Esophagus squamous epithelium (tissue), 5 donors: Measurements from ENCODE around the gene TREML4. TPM values are rescaled to one million over a fixed set of nuclear protein-coding genes. Genes with fewer than 3 reads are reported as not detected.

Source experiments
- DNase-seq: peaks from one replicate; lab custom pipeline; 2025; lab: John Stamatoyannopoulos, UW
- H3K27ac ChIP-seq, 4 donors: fragments of 200-600 bp; sonication (generic); one replicate each; pipeline ENCODE4 v1.5.1; 2016 to 2019; ENCODE audit warnings: mild to moderate bottlenecking in 1 of 4
- H3K27me3 ChIP-seq, 4 donors: fragments of 200-600 bp; sonication (generic); 1 replicate in 3 of 4; 2 replicates in 1 of 4; pipeline versions ENCODE4 v1.5.1 to v1.6.0; 2017 to 2021; ENCODE audit warnings: antibody characterized with exemption in 1 of 4
- H3K36me3 ChIP-seq, 3 donors: fragments of 200-600 bp; sonication (generic); one replicate each; pipeline ENCODE4 v1.5.1; 2016 to 2019
- H3K4me1 ChIP-seq, 3 donors: fragments of 200-600 bp; sonication (generic); one replicate each; pipeline ENCODE4 v1.5.1; 2017 to 2019
- H3K4me3 ChIP-seq, 4 donors: fragments of 200-600 bp; sonication (generic); 1 replicate in 3 of 4; 2 replicates in 1 of 4; pipeline ENCODE4 v1.5.1; 2016 to 2019; ENCODE audit warnings: mild to moderate bottlenecking in 2 of 4, moderate library complexity in 1 of 4
- H3K9me3 ChIP-seq, 3 donors: fragments of 200-600 bp; sonication (generic); one replicate each; pipeline ENCODE4 v1.5.1; 2016 to 2019
- CTCF ChIP-seq, 6 experiments: fragments of 450-650 bp in 4 of 6; fragments of 200-600 bp in 2 of 6; sonication (generic) in 2 of 6; IDR thresholded peaks; one replicate each; pipeline ENCODE4 v1.5.1; 2016 to 2019; ENCODE audit warnings: antibody characterized with exemption in 6 of 6, mild to moderate bottlenecking in 4 of 6, moderate library complexity in 4 of 6
- POLR2A ChIP-seq, 4 donors: fragments of 450-650 bp; IDR thresholded peaks; one replicate each; pipeline ENCODE4 v1.6.1; 2017; ENCODE audit warnings: antibody characterized with exemption in 4 of 4, mild to moderate bottlenecking in 4 of 4, moderate library complexity in 3 of 4
- WGBS, 2 donors: methylation state at CpG; one replicate each; pipeline ENCODE4 v1.1.5; 2018; 5-methylcytosine and 5-hydroxymethylcytosine counted together
- intact Hi-C: fragments of 100-400 bp; cut with DNase I; formaldehyde crosslinking; loops from one replicate; pipeline ENCODE4 v1.15.0; 2022
- total RNA-seq, 4 donors: library from RNA; depleted of rRNA; stranded (reverse); fragments of >200 nt; gene quantifications; one replicate each; pipeline ENCODE4 v1.1.0, GENCODE V29; 2016
- donor health status: DM: yes; HTN: yes; CAD: no.

TREML4 gene
- total RNA-seq, 4 donors from 2014 or later = not detected

- peak in 4 of 6 experiments; percentile 5 to 37 (median 24) for TF ChIP-seq CTCF (IDR thresholded peaks at IDR 0.05)
- TF ChIP-seq POLR2A (IDR thresholded peaks at IDR 0.05) = no peak
- Histone ChIP-seq H3K27ac (no peak overlapping the region), H3K9me3 (no peaks in the 10 kb centered on the region), H3K4me3 (no peak overlapping the region), H3K36me3 (no peaks in the 10 kb centered on the region), H3K27me3 (peaks cover 0 to 41% (median 0%) of the 10 kb centered on the region in 4 donors), H3K4me1 (peaks cover 0 to 6% (median 3%) of the 10 kb centered on the region in 3 donors)
- intact Hi-C loops = no loop called here
- WGBS, 2 donors = 30 to 35% methylated on average over 10 of the region's 10 CpGs
- no peak for DNase-seq
Measured at GRCh38 chr6:41278699-41279405, 50.7 kb downstream of the TREML4 start.

- no peak for DNase-seq
- Histone ChIP-seq H3K4me3 (no peak overlapping the region), H3K9me3 (no peaks in the 10 kb centered on the region), H3K4me1 (peaks cover 0 to 6% (median 3%) of the 10 kb centered on the region in 3 donors), H3K27ac (no peak overlapping the region), H3K36me3 (no peaks in the 10 kb centered on the region), H3K27me3 (peaks cover 0 to 44% (median 0%) of the 10 kb centered on the region in 4 donors)
- WGBS, 2 donors = 42 to 73% methylated on average over 1 of the region's 1 CpG
- TF ChIP-seq POLR2A (IDR thresholded peaks at IDR 0.05) = no peak
- intact Hi-C loops = no loop called here
Measured at GRCh38 chr6:41280381-41281057, 52.4 kb downstream of the TREML4 start.

GRCh38 chr6:41283600-41283999 lies 55.5 kb downstream of the TREML4 start:
- H3K36me3 ChIP-seq = no peaks in the 10 kb centered on the region
- no peak for TF ChIP-seq CTCF (IDR thresholded peaks at IDR 0.05)
- no peak for TF ChIP-seq POLR2A (IDR thresholded peaks at IDR 0.05)
- peaks cover 0 to 30% (median 0%) of the 10 kb centered on the region in 4 donors for H3K27me3 ChIP-seq
- H3K27ac ChIP-seq = no peak overlapping the region
- WGBS, 2 donors = 75 to 79% methylated on average over 3 of the region's 3 CpGs
- H3K4me1 ChIP-seq = peaks cover 0 to 10% (median 3%) of the 10 kb centered on the region in 3 donors
- intact Hi-C loops = no loop called here
- DNase-seq = no peak
- no peak overlapping the region for H3K4me3 ChIP-seq
- no peaks in the 10 kb centered on the region for H3K9me3 ChIP-seq

- Histone ChIP-seq H3K36me3 (no peaks in the 10 kb centered on the region), H3K4me1 (peaks cover 0 to 4% (median 0%) of the 10 kb centered on the region in 3 donors), H3K27me3 (peaks cover 0 to 30% (median 0%) of the 10 kb centered on the region in 4 donors), H3K27ac (no peak overlapping the region), H3K4me3 (no peak overlapping the region), H3K9me3 (no peaks in the 10 kb centered on the region)
- TF ChIP-seq POLR2A (IDR thresholded peaks at IDR 0.05) (no peak), CTCF (IDR thresholded peaks at IDR 0.05) (no peak)
- no peak for DNase-seq
- intact Hi-C loops = no loop called here
- 50 to 78% methylated on average over 1 of the region's 1 CpG for WGBS, 2 donors
Measured at GRCh38 chr6:41284726-41285125, 56.6 kb downstream of the TREML4 start.

- no peak within 1 kb of the TSS for H3K4me3 ChIP-seq
- H3K27me3 ChIP-seq = peaks cover 0 to 36% (median 0%) of the 10 kb centered on the region in 4 donors
- no peaks in the 10 kb centered on the region for H3K36me3 ChIP-seq
- no peaks in the 10 kb centered on the region for H3K9me3 ChIP-seq
- intact Hi-C loops = no loop called here
- no peak for DNase-seq
- peaks cover 0 to 4% (median 0%) of the 10 kb centered on the region in 3 donors for H3K4me1 ChIP-seq
- peak in 1 of 4 donors; percentile 26 for TF ChIP-seq POLR2A (IDR thresholded peaks at IDR 0.05)
- TF ChIP-seq CTCF (IDR thresholded peaks at IDR 0.05) = no peak
- WGBS, 2 donors = 51 to 71% methylated on average over 4 to 5 of the region's 8 CpGs
- H3K27ac ChIP-seq = peak within 1 kb of the TSS in 1 of 4 donors; percentile 30
Measured at GRCh38 chr6:41286544-41287346, 58.6 kb downstream of the TREML4 start, which contains the start of gene TREM1. TREM1 (minus strand) TSS chr6:41286682; CDS start chr6:41286655, 27 bp downstream.
